Endodermal cell (in vitro differentiated cells): ENCODE data around the gene COX7A2. TPM values are rescaled to one million over a fixed set of nuclear protein-coding genes. Genes with fewer than 3 reads are reported as not detected.

Experiments used
- DNase-seq: peaks from one replicate; pipeline ENCODE4 v3.0.0-alpha.2; 2017
- H3K27ac ChIP-seq: 2 replicates; pipeline ENCODE4 v1.5.1; 2013; ENCODE audit warnings: mild to moderate bottlenecking, low read depth, low read length, moderate library complexity
- H3K27me3 ChIP-seq: 2 replicates; pipeline ENCODE4 v1.6.1; 2013; ENCODE audit warnings: mild to moderate bottlenecking, low read length, moderate library complexity; ENCODE audit not compliant: insufficient read depth, control insufficient read depth, poor library complexity, severe bottlenecking
- H3K36me3 ChIP-seq: 2 replicates; pipeline ENCODE4 v1.7.0; 2013; ENCODE audit warnings: mild to moderate bottlenecking, low read length, moderate library complexity; ENCODE audit not compliant: control insufficient read depth, insufficient read depth
- H3K4me1 ChIP-seq: one replicate; pipeline ENCODE4 v1.7.0; 2013; ENCODE audit warnings: low read length; ENCODE audit not compliant: control insufficient read depth, insufficient read depth
- H3K4me3 ChIP-seq: 2 replicates; pipeline ENCODE4 v1.5.1; 2013; ENCODE audit warnings: mild to moderate bottlenecking, low read length, moderate library complexity
- H3K9ac ChIP-seq: 2 replicates; pipeline ENCODE4 v1.6.1; 2013; ENCODE audit warnings: mild to moderate bottlenecking, low read length, moderate library complexity; ENCODE audit not compliant: poor library complexity, severe bottlenecking; ENCODE audit errors: extremely low read depth
- H3K9me3 ChIP-seq: 2 replicates; pipeline ENCODE4 v1.6.1; 2013; ENCODE audit warnings: mild to moderate bottlenecking, low read length, moderate library complexity; ENCODE audit not compliant: control insufficient read depth
- H3K27ac Mint-ChIP-seq: 2 replicates; pipeline ENCODE4 v1.8.0; 2020; ENCODE audit warnings: mixed read lengths
- H3K27me3 Mint-ChIP-seq: 2 replicates; pipeline ENCODE4 v1.8.0; 2021; ENCODE audit warnings: mild to moderate bottlenecking, mixed read lengths; ENCODE audit not compliant: insufficient read depth
- H3K36me3 Mint-ChIP-seq: 2 replicates; pipeline ENCODE4 v1.8.0; 2020; ENCODE audit warnings: low read depth, mixed read lengths
- H3K4me1 Mint-ChIP-seq: 2 replicates; pipeline ENCODE4 v1.8.0; 2020; ENCODE audit warnings: mixed read lengths
- H3K4me3 Mint-ChIP-seq: 2 replicates; pipeline ENCODE4 v1.8.0; 2020; ENCODE audit warnings: mild to moderate bottlenecking, moderate library complexity, mixed read lengths
- H3K9me3 Mint-ChIP-seq: 2 replicates; pipeline ENCODE4 v1.8.0; 2020; ENCODE audit warnings: mild to moderate bottlenecking, mixed read lengths
- WGBS, 2 experiments: methylation state at CpG; one replicate each; pipeline versions ENCODE4 v1.1.5 to v1.1.7; 2013; ENCODE audit warnings: missing lambda C conversion rate in 2 of 2, mixed read lengths in 1 of 2; ENCODE audit not compliant: insufficient coverage in 1 of 2, insufficient read length in 1 of 2; 5-methylcytosine and 5-hydroxymethylcytosine counted together
- total RNA-seq, 2 donors: library from RNA; stranded (reverse); fragmentation: NEBNext Ultra II Directional in 1 of 2; extraction: Animal tissue kit (Norgen Biotek cat#: 25700) in 1 of 2; gene quantifications; 2 replicates in 1 of 2; 3 replicates in 1 of 2; pipeline ENCODE4 v1.2.1, GENCODE V29; 2021
- TF ChIP-seq, protein P1 (sequence below): fragments of 200-600 bp; sonication (generic); conservative IDR thresholded peaks from 2 replicates; pipeline ENCODE4 v1.5.0; 2021; ENCODE audit warnings: antibody characterized with exemption, mild to moderate bottlenecking

The COX7A2 gene
- total RNA-seq, 2 donors from 2014 or later = 399 to 472 TPM

DNA sequence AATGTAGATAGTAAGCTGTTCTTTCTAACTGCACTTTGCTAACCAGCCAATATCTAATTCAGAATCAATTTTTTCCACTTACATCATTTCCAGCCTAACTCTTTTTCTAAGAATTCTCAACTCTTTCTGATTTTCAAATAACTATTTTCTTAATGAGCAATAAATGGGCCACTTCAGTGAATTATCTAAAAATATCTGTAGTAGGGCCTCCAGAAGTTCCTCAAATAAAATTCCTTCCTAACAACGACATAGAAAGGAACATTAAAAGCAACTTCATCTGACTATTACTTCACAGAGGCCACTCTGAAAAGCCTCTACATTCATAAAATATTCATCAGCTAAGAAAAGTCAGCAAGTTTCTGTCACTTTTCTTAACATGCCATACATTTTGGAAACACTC lies 42.6 kb downstream of the COX7A2 start:
- no peak overlapping the region for H3K4me3 Mint-ChIP-seq
- Histone ChIP-seq H3K9ac (no peak overlapping the region), H3K36me3 (no peaks in the 10 kb centered on the region), H3K9me3 (no peaks in the 10 kb centered on the region), H3K27ac (no peak overlapping the region), H3K4me3 (no peak overlapping the region), H3K27me3 (peaks cover 69% of the 10 kb centered on the region), H3K4me1 (no peaks in the 10 kb centered on the region)
- H3K27me3 Mint-ChIP-seq = peaks cover 62% of the 10 kb centered on the region
- WGBS, 2 experiments = 43 to 58% methylated on average over 1 of the region's 1 CpG
- H3K27ac Mint-ChIP-seq = no peak overlapping the region
- TF ChIP-seq, protein P1, sequence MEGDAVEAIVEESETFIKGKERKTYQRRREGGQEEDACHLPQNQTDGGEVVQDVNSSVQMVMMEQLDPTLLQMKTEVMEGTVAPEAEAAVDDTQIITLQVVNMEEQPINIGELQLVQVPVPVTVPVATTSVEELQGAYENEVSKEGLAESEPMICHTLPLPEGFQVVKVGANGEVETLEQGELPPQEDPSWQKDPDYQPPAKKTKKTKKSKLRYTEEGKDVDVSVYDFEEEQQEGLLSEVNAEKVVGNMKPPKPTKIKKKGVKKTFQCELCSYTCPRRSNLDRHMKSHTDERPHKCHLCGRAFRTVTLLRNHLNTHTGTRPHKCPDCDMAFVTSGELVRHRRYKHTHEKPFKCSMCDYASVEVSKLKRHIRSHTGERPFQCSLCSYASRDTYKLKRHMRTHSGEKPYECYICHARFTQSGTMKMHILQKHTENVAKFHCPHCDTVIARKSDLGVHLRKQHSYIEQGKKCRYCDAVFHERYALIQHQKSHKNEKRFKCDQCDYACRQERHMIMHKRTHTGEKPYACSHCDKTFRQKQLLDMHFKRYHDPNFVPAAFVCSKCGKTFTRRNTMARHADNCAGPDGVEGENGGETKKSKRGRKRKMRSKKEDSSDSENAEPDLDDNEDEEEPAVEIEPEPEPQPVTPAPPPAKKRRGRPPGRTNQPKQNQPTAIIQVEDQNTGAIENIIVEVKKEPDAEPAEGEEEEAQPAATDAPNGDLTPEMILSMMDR = no peak
- peaks cover 21% of the 10 kb centered on the region for H3K4me1 Mint-ChIP-seq
- DNase-seq = no peak
- H3K36me3 Mint-ChIP-seq = no peaks in the 10 kb centered on the region
- no peaks in the 10 kb centered on the region for H3K9me3 Mint-ChIP-seq

GRCh38 chr6:75199889-75200288 lies 43.7 kb downstream of the COX7A2 start:
- H3K4me3 Mint-ChIP-seq = no peak overlapping the region
- no peak for DNase-seq
- WGBS, 2 experiments = 81 to 94% methylated on average over 3 of the region's 3 CpGs
- no peak overlapping the region for H3K27ac ChIP-seq
- H3K36me3 ChIP-seq = no peaks in the 10 kb centered on the region
- no peaks in the 10 kb centered on the region for H3K9me3 ChIP-seq
- H3K36me3 Mint-ChIP-seq = no peaks in the 10 kb centered on the region
- H3K9ac ChIP-seq = no peak overlapping the region
- peaks cover 58% of the 10 kb centered on the region for H3K27me3 ChIP-seq
- H3K27me3 Mint-ChIP-seq = peaks cover 50% of the 10 kb centered on the region
- TF ChIP-seq, protein P1 = no peak
- no peak overlapping the region for H3K4me3 ChIP-seq
- H3K4me1 Mint-ChIP-seq = peaks cover 13% of the 10 kb centered on the region
- H3K27ac Mint-ChIP-seq = no peak overlapping the region
- no peaks in the 10 kb centered on the region for H3K4me1 ChIP-seq
- H3K9me3 Mint-ChIP-seq = no peaks in the 10 kb centered on the region

- Mint-ChIP-seq H3K9me3 (no peaks in the 10 kb centered on the region), H3K27ac (no peak overlapping the region), H3K4me3 (no peak overlapping the region), H3K27me3 (peaks cover 13% of the 10 kb centered on the region), H3K36me3 (no peaks in the 10 kb centered on the region), H3K4me1 (no peaks in the 10 kb centered on the region)
- DNase-seq = no peak
- Histone ChIP-seq H3K36me3 (no peaks in the 10 kb centered on the region), H3K4me3 (no peak overlapping the region), H3K4me1 (no peaks in the 10 kb centered on the region), H3K9ac (no peak overlapping the region), H3K27ac (no peak overlapping the region), H3K9me3 (no peaks in the 10 kb centered on the region), H3K27me3 (peaks cover 21% of the 10 kb centered on the region)
- TF ChIP-seq, protein P1 = no peak
- WGBS, 2 experiments = 0 to 60% methylated on average over 1 of the region's 2 CpGs
Measured at GRCh38 chr6:75196081-75196687, 47.4 kb downstream of the COX7A2 start.
